K562 (cell line): ENCODE results near the gene XRRA1. TPM values are rescaled to one million over a fixed set of nuclear protein-coding genes. Genes with fewer than 3 reads are reported as not detected.

ENCODE experiments used
- CBFA2T2 ChIP-seq: fragments of 450-650 bp; conservative IDR thresholded peaks from 2 replicates; pipeline ENCODE4 v1.6.1; 2017; ENCODE audit warnings: mild to moderate bottlenecking
- ETS2 ChIP-seq: IDR thresholded peaks from 2 replicates; pipeline ENCODE4 v1.6.1; 2016; ENCODE audit warnings: borderline replicate concordance, missing genetic modification characterization, mild to moderate bottlenecking, moderate library complexity, missing compliant biosample characterization; ENCODE audit not compliant: poor library complexity, severe bottlenecking
- ETV5 ChIP-seq: sonication (generic); formaldehyde crosslinking; IDR thresholded peaks from 2 replicates; pipeline ENCODE4 v1.4.0; 2020; ENCODE audit warnings: low read depth, mild to moderate bottlenecking, missing genetic modification reagents
- FOXA3 ChIP-seq, 2 experiments: fragments of 450-650 bp in 1 of 2; sonication (generic) in 1 of 2; formaldehyde crosslinking; IDR thresholded peaks in 1 of 2; conservative IDR thresholded peaks in 1 of 2; 2 replicates each; pipeline versions ENCODE4 v1.4.0 to v1.8.0; 2020 to 2022; ENCODE audit warnings: mild to moderate bottlenecking in 2 of 2, missing genetic modification reagents in 1 of 2
- GABPB1 ChIP-seq: sonication (generic); formaldehyde crosslinking; IDR thresholded peaks from 2 replicates; pipeline ENCODE4 v1.8.0; 2022; ENCODE audit warnings: mild to moderate bottlenecking, missing genetic modification reagents
- GTF2E2 ChIP-seq: fragments of 200-800 bp; sonication (Bioruptor generic); IDR thresholded peaks from 2 replicates; pipeline ENCODE4 v1.6.1; 2016; ENCODE audit warnings: missing genetic modification characterization, missing compliant biosample characterization
- MBD1 ChIP-seq: fragments of 250-450 bp; sonication (Bioruptor Pico); IDR thresholded peaks from 2 replicates; pipeline ENCODE4 v1.8.0; 2022; ENCODE audit warnings: inconsistent platforms
- MYNN ChIP-seq, 2 experiments: sonication (generic); formaldehyde crosslinking in 1 of 2; IDR thresholded peaks; 2 replicates each; pipeline versions ENCODE4 v1.5.0 to v1.6.1; 2016 to 2020; ENCODE audit warnings: antibody characterized with exemption in 1 of 2, missing genetic modification reagents in 1 of 2
- NFXL1 ChIP-seq: fragments of 450-650 bp; formaldehyde crosslinking; IDR thresholded peaks from 2 replicates; pipeline ENCODE4 v1.4.0; 2021; ENCODE audit warnings: mild to moderate bottlenecking
- PATZ1 ChIP-seq: fragments of 250-450 bp; sonication (Bioruptor Pico); IDR thresholded peaks from 2 replicates; pipeline ENCODE4 v1.5.0; 2020; ENCODE audit warnings: mild to moderate bottlenecking, borderline replicate concordance
- SMAD2 ChIP-seq: fragments of 150-350 bp; IDR thresholded peaks from 2 replicates; pipeline ENCODE4 v1.6.1; 2014; ENCODE audit warnings: low read depth, mild to moderate bottlenecking, low read length
- TAF9B ChIP-seq: fragments of 450-650 bp; IDR thresholded peaks from 2 replicates; pipeline ENCODE4 v1.6.1; 2018; ENCODE audit warnings: mild to moderate bottlenecking; ENCODE audit not compliant: partially characterized antibody
- TOE1 ChIP-seq, 2 experiments: fragments of 450-650 bp in 1 of 2; sonication (generic) in 1 of 2; formaldehyde crosslinking in 1 of 2; IDR thresholded peaks; 2 replicates each; pipeline versions ENCODE4 v1.7.1 to v1.8.0; 2016 to 2022; ENCODE audit warnings: borderline replicate concordance in 2 of 2, mild to moderate bottlenecking in 2 of 2, antibody characterized with exemption in 1 of 2, inconsistent platforms in 1 of 2, low read depth in 1 of 2, missing genetic modification reagents in 1 of 2, moderate library complexity in 1 of 2
- U2AF1 ChIP-seq: fragments of 200-400 bp; formaldehyde crosslinking; optimal IDR thresholded peaks from 2 replicates; pipeline ENCODE3; 2017; ENCODE audit warnings: mild to moderate bottlenecking, low read depth, low read length, moderate library complexity
- USF1 ChIP-seq: sonication (generic); formaldehyde crosslinking; IDR thresholded peaks from 2 replicates; pipeline ENCODE4 v1.9.0; 2022; ENCODE audit warnings: mild to moderate bottlenecking, missing genetic modification reagents
- ZMIZ1 ChIP-seq, 2 experiments: fragments of 150-350 bp in 1 of 2; IDR thresholded peaks; 2 replicates each; pipeline ENCODE4 v1.6.1; 2012 to 2016; ENCODE audit warnings: low read depth in 2 of 2, low read length in 2 of 2, mild to moderate bottlenecking in 1 of 2, moderate library complexity in 1 of 2
- ZNF644 ChIP-seq: fragments of 200-800 bp; sonication (Bioruptor generic); IDR thresholded peaks from 2 replicates; pipeline ENCODE4 v1.6.1; 2016; ENCODE audit warnings: low read depth, missing genetic modification characterization, missing compliant biosample characterization
- polyA plus RNA-seq, 8 experiments: library from polyadenylated mRNA; depleted of rRNA in 4 of 8; stranded (reverse) in 5 of 8; unstranded in 3 of 8; fragments of >200 nt; fragmentation: Nextera tagmentation in 2 of 8; fragmentation: Illumina TruSeq in 1 of 8; extraction: Ambion mirVana in 2 of 8; extraction: Trizol in 1 of 8; gene quantifications; 2 replicates each; pipeline versions ENCODE4 v1.2.1 to v1.2.3, GENCODE V29; 2011 to 2014; ENCODE audit warnings: inconsistent platforms in 1 of 8, missing spikeins in 1 of 8
- total RNA-seq, 7 experiments: library from RNA; depleted of rRNA in 6 of 7; stranded (reverse); fragments of >200 nt in 6 of 7; fragmentation: Illumina TruSeq in 2 of 7; extraction: Trizol in 2 of 7; gene quantifications; 2 replicates each; pipeline versions ENCODE4 v1.2.1 to v1.2.3, GENCODE V29; 2011 to 2021; ENCODE audit warnings: low replicate concordance in 1 of 7

Gene XRRA1
- total and polyA plus RNA-seq, 9 of the 15 experiments (the other 6 are each of a cell fraction or from before 2014, with no cell fraction given): 5.0 to 22.5 (median 16.0) TPM

- no peak; the same call in 1 of the 2 replicates for TF ChIP-seq MYNN (IDR thresholded peaks at IDR 0.05)
- no peak for TF ChIP-seq MYNN (CRISPR knock-in tag; IDR thresholded peaks at IDR 0.05)
- peak; percentile 97 for TF ChIP-seq USF1
- TF ChIP-seq TAF9B: peak; percentile 95
- TF ChIP-seq PATZ1: no peak
- TF ChIP-seq GTF2E2 (tag): peak; percentile 90
- no peak for TF ChIP-seq SMAD2
- peak; percentile 50; the same call in 1 of the 2 replicates for TF ChIP-seq ZNF644
- TF ChIP-seq NFXL1 (CRISPR knock-in tag): no peak; the same call in 1 of the 2 replicates
- TF ChIP-seq GABPB1 (CRISPR knock-in tag): peak; percentile 70
- TF ChIP-seq U2AF1: no peak
- peak; percentile 82 for TF ChIP-seq TOE1 (IDR thresholded peaks at IDR 0.05; ENCODE audit: borderline replicate concordance)
- no peak; the same call in 1 of the 2 replicates for TF ChIP-seq TOE1 (CRISPR knock-in tag; IDR thresholded peaks at IDR 0.05; ENCODE audit: borderline replicate concordance, low read depth)
- no peak for TF ChIP-seq FOXA3 (CRISPR knock-in tag; conservative IDR thresholded peaks at IDR 0.05 in 1 of 2, IDR thresholded peaks at IDR 0.05 in 1 of 2)
- TF ChIP-seq MBD1 (CRISPR knock-in tag): no peak
- peak; percentile 28; the same call in 1 of the 2 replicates for TF ChIP-seq CBFA2T2
- TF ChIP-seq ZMIZ1 (IDR thresholded peaks at IDR 0.05; ENCODE audit: low read depth in 2 of 2, low read length in 2 of 2): peak in 1 of 2 experiments; percentile 54; a peak in 1 of 4 replicates
- TF ChIP-seq ETV5 (CRISPR knock-in tag): no peak; the same call in 1 of the 2 replicates
- no peak for TF ChIP-seq ETS2 (tag)
Observed at GRCh38 chr11:74948898-74949752, at the start of gene XRRA1, which contains the start of gene SPCS2 (continued).
